PC-3 (cell line): Measurements from ENCODE around the gene TMEM52B.

Source experiments
- CTCF ChIP-seq: fragments of 300-600 bp; sonication (generic); conservative IDR thresholded peaks from 2 replicates; pipeline ENCODE4 v1.5.1; 2017; ENCODE audit warnings: antibody characterized with exemption, low read depth, mild to moderate bottlenecking, low read length
- EZH2 ChIP-seq: fragments of 300-600 bp; sonication (generic); IDR thresholded peaks from one replicate; pipeline ENCODE4 v1.6.1; 2017; ENCODE audit warnings: antibody characterized with exemption, mild to moderate bottlenecking, low read length; ENCODE audit not compliant: unreplicated experiment

- TF ChIP-seq CTCF (no peak), EZH2 (no peak)
Observed at GRCh38 chr12:10171973-10172728, 6.7 kb upstream of the TMEM52B start, which contains the start of gene OLR1.
